ENCODE measurements around the gene BAZ1A.

- TF ChIP-seq RAD21 (IDR thresholded peaks at IDR 0.05) (no peak), JUND (IDR thresholded peaks at IDR 0.05) (no peak), FOXA1 (IDR thresholded peaks at IDR 0.05) (no peak), YY1 (IDR thresholded peaks at IDR 0.05) (no peak), EGR1 (IDR thresholded peaks at IDR 0.05; ENCODE audit: low read depth in 2 of 2) (no peak), SP1 (IDR thresholded peaks at IDR 0.05) (no peak), MAX (IDR thresholded peaks at IDR 0.05) (no peak)
- TF ChIP-seq, protein P1, sequence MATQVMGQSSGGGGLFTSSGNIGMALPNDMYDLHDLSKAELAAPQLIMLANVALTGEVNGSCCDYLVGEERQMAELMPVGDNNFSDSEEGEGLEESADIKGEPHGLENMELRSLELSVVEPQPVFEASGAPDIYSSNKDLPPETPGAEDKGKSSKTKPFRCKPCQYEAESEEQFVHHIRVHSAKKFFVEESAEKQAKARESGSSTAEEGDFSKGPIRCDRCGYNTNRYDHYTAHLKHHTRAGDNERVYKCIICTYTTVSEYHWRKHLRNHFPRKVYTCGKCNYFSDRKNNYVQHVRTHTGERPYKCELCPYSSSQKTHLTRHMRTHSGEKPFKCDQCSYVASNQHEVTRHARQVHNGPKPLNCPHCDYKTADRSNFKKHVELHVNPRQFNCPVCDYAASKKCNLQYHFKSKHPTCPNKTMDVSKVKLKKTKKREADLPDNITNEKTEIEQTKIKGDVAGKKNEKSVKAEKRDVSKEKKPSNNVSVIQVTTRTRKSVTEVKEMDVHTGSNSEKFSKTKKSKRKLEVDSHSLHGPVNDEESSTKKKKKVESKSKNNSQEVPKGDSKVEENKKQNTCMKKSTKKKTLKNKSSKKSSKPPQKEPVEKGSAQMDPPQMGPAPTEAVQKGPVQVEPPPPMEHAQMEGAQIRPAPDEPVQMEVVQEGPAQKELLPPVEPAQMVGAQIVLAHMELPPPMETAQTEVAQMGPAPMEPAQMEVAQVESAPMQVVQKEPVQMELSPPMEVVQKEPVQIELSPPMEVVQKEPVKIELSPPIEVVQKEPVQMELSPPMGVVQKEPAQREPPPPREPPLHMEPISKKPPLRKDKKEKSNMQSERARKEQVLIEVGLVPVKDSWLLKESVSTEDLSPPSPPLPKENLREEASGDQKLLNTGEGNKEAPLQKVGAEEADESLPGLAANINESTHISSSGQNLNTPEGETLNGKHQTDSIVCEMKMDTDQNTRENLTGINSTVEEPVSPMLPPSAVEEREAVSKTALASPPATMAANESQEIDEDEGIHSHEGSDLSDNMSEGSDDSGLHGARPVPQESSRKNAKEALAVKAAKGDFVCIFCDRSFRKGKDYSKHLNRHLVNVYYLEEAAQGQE (IDR thresholded peaks at IDR 0.05), result no peak
- TF ChIP-seq, protein P2, sequence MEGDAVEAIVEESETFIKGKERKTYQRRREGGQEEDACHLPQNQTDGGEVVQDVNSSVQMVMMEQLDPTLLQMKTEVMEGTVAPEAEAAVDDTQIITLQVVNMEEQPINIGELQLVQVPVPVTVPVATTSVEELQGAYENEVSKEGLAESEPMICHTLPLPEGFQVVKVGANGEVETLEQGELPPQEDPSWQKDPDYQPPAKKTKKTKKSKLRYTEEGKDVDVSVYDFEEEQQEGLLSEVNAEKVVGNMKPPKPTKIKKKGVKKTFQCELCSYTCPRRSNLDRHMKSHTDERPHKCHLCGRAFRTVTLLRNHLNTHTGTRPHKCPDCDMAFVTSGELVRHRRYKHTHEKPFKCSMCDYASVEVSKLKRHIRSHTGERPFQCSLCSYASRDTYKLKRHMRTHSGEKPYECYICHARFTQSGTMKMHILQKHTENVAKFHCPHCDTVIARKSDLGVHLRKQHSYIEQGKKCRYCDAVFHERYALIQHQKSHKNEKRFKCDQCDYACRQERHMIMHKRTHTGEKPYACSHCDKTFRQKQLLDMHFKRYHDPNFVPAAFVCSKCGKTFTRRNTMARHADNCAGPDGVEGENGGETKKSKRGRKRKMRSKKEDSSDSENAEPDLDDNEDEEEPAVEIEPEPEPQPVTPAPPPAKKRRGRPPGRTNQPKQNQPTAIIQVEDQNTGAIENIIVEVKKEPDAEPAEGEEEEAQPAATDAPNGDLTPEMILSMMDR (IDR thresholded peaks at IDR 0.05; ENCODE audit: low read depth, low read length, missing input control), result no peak
- TF ChIP-seq, protein P3, sequence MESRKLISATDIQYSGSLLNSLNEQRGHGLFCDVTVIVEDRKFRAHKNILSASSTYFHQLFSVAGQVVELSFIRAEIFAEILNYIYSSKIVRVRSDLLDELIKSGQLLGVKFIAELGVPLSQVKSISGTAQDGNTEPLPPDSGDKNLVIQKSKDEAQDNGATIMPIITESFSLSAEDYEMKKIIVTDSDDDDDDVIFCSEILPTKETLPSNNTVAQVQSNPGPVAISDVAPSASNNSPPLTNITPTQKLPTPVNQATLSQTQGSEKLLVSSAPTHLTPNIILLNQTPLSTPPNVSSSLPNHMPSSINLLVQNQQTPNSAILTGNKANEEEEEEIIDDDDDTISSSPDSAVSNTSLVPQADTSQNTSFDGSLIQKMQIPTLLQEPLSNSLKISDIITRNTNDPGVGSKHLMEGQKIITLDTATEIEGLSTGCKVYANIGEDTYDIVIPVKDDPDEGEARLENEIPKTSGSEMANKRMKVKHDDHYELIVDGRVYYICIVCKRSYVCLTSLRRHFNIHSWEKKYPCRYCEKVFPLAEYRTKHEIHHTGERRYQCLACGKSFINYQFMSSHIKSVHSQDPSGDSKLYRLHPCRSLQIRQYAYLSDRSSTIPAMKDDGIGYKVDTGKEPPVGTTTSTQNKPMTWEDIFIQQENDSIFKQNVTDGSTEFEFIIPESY (IDR thresholded peaks at IDR 0.05), result no peak
- TF ChIP-seq, protein P4, sequence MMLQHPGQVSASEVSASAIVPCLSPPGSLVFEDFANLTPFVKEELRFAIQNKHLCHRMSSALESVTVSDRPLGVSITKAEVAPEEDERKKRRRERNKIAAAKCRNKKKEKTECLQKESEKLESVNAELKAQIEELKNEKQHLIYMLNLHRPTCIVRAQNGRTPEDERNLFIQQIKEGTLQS (IDR thresholded peaks at IDR 0.05), result no peak
Observed at GRCh38 chr14:34817768-34818167, 57.4 kb downstream of the BAZ1A start.

All from liver (tissue), 3 donors.